Activated T-cell treated with anti-CD3 and anti-CD28 coated beads for 1 hour (primary cell): ENCODE data around the gene CCDC27.
"Not testable (repeated sequence)": the region's sequence is repeated elsewhere in the genome, so short reads cannot be mapped to it uniquely, and the experiment has no call there.

ENCODE experiments used
- DNase-seq: peaks from one replicate; pipeline ENCODE4 v3.0.0-alpha.2; 2020; ENCODE audit warnings: low read depth

Gene CCDC27

DNA sequence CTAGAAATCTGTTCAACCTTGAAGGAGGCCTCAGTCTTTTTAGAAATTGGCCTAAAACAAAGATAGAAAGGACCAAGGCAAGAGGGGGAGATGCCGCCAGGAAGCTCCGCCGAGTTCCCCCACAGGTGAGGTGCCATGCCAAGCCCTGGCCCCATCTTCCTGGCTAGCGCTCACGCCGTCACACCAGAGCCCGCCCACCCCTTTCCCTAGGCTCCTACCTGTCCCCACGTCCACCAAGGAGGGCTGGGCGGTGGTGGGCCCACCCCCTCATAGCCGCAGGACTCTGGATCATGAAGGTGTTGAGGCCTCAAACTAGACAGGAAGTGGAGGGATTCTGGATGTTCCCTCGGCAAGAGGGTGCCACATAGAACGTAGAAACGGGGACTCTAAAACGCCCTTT, 15.5 kb upstream of the CCDC27 start:
- no peak for DNase-seq

GRCh38 chr1:3738943-3739342, 13.3 kb upstream of the CCDC27 start:
- no peak for DNase-seq

DNA sequence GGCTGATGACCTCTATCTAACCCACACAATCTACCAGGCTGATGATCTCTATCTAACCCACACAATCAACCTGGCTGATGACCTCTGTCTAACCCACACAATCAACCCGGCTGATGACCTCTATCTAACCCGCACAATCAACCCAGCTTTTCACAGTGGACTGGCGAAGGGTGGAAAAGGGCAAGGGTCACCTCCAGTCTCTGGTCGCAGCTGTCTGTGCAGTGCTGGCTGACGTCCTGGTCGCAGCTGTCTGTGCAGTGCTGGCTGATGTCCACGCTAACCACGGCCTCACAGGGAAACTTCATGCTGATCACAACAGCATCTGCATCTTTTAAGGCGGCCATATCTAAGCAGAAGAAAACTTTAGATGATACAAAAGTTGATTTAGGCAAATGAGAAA, 12.2 kb upstream of the CCDC27 start:
- DNase-seq = no peak

- DNase-seq = no peak
These were observed 11.5 kb upstream of the CCDC27 start for GRCh38 chr1:3740752-3741151.

GRCh38 chr1:3741566-3742438, 10.4 kb upstream of the CCDC27 start:
- DNase-seq = no peak

DNA sequence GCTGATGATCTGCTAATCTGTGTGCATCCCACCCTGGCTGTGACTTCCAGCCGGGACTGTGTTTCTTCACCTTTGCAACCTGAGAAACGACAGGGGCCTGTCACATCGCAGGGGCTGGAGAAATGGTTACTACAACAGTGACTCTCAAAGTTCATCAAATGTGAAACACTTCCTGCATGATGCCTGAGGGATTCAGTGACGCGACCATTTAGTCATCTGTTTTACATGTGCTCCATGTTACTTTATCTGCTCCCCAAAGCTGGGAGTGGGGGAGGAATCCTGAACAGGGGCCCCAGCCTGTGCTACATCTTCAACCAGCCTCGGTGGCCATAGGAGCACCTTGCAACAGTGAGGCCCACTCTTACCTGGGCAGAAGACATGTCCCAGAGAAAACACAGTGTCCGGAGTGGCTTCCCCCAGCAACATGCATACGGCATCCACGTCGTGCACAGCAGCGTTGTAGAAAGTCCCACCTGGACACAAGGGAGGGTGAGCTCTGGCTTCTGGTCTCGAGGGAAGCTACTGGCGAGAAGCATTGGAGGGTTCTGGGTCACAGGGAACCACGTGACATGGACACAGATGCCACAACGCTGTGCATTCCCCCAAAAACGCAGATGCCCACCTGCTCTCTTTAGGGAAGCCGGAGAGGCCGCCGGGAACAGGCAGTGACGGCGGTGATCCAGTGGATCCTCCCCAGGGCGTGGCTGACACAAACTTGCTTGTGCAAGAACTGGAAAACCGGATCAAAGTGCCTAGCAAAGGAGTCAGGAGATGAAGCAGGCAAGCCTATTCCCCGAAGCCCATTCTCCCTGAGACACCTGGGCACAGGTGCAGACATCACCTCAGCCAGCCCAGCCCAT, 9.6 kb upstream of the CCDC27 start:
- DNase-seq = no peak

- DNase-seq = no peak
These were observed 8.8 kb upstream of the CCDC27 start for GRCh38 chr1:3743421-3743820.

DNA sequence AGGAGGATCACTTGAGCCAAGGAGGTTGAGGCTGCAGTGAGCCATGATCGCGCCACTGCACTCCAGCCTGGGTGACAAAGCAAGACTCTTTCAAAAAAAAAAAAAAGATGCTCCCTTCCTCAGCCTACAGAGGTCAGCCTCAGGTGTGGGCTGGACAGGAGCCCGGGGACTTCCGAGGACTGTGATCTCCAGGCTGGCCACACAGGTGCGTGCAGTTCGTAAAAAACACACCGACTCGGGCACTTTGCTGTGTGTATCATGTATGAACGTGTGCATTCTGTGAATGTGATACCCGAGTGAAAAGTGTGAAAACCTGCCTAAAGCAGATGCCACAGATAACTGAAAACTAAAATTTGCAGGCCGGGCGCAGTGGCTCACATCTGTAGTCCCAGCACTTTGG, 8.4 kb upstream of the CCDC27 start:
- no peak for DNase-seq

DNA sequence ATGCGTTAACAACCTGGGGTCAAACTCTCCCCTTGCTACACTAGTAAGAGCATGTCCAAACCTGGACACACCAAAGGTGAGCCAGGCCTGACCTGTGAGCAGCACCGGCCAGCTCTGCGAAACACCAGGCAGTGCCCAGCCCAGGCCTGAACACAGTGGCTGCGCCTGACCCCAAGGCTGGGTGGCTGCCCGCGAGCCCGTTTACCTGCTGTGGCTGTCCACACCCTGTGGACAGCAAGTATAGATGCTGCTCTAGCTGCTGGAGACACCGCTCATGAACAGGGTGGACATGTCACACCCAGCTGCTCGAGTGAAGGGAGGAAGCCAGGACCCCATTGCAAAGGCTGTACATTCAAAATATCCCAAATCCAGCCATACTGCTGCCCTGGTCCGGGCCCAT, 7.6 kb upstream of the CCDC27 start:
- DNase-seq = no peak

DNA sequence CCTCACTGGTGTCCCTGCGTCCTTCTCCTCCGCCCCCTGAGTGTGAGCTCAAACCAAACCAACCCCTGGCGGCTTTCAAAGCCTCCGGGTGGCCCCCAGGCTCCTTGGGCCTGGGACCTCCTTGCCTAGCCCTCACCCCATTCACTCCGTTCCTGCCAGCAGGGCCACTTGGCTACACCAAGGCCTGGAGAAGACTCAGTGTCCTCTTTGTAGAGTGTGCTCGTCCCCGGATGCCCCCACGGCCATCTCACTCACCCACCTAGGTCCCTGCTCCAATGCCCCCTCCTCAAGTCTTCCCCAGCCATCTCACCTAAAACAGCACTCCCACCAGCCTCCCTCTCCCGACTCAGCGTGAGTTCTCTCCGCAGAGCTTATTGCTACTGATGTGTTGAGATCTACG, 7.2 kb upstream of the CCDC27 start:
- DNase-seq = no peak

DNA sequence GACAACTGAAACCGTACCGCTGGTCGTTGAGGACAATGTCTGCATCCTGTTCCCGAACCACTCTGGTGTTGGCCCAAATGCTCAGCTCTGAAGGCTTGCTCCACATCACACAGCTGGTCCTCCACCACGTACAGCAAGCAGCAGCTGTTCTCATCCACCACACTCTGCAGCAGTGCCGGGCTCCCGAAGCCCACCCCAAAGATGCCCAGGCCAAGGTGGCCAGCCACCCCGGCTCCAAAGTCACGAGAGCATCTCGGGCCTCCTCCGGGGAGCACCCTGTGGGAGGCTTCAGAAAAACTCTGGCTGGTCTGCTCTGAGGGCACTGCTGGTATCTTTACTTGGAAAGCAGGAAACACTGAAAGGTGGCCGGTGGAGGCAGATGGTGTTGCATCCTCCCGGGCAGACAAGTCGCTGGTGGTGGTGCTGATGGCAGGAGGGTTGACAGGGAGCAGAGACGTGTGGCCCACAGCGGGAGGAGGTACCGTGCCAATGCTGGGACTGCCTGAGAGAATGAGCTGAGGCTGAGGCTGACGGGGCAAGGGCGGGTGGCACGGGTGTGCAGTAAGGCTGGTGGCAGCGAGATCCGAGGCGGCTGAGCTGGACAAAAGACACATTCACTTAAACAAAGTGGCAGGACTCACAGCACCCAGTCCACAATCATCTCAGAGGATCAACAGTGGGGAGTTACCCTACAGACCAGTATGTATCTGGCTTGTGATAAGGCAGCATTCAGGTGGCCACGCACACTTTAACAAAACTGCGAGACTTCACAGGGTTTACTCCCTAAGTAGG, 6.5 kb upstream of the CCDC27 start:
- no peak for DNase-seq

GRCh38 chr1:3746389-3746829, 5.8 kb upstream of the CCDC27 start:
- no peak for DNase-seq

GRCh38 chr1:3746830-3747521, 5.3 kb upstream of the CCDC27 start:
- DNase-seq = peak; percentile 80

DNA sequence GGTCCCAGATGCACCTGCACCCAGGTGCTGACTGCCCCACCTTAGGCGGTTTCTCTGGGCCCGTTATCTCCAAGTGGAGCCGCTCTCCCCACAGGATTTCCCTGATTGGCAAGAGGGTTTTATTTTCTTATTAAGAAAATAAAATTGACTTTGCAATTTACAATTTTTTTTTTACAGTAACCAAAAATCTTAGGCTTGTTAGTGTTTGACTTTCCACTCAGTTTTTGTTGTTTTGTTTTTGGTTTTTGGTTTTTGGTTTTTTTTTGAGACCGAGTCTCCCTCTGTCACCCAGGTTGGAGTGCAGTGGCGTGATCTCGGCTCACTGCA, 4.8 kb upstream of the CCDC27 start:
- no peak for DNase-seq

DNA sequence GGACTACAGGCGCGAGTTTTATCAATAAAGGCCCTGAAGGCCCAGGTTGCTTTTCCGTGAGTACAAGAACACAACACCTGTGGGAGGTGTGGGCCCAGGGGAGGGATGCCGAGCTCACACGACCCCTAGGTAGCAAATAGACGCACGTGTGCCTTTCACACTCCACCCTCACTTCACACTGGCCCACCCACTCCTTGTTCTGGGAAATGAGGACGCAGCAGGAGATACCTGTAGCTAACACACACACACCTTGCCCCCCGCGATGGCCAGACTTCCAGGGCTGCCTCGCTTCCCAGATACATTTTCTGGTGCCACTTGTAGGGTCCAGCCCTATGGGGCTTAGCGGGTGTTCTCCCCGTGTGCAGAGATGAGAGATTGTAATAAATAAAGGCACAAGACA, 4.3 kb upstream of the CCDC27 start:
- no peak for DNase-seq

DNA sequence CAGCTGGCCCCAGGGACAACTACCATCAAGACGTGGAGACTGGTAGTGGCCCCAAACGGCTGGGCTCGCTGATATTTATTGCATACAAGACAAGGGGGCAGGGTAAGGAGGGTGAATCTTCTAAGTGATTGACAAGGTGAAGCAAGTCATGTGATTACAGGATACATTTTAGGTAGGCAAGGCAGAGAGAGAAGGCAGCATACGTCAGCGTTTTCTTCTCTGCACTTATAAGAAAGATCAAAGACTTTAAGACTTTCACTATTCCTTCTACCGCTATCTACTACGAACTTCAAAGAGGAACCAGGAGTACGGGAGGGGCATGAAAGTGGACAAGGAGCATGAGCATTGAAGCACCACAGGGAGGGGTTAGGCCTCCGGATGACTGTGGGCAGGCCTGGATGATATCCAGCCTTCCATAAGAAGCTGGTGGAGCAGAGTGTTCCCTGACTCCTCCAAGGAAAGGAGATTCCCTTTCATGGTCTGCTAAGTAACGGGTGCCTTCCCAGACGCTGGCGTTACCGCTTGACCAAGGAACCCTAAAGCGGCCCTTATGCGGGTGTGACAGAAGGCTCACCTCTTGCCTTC, 3.8 kb upstream of the CCDC27 start:
- DNase-seq = not testable (repeated sequence)

DNA sequence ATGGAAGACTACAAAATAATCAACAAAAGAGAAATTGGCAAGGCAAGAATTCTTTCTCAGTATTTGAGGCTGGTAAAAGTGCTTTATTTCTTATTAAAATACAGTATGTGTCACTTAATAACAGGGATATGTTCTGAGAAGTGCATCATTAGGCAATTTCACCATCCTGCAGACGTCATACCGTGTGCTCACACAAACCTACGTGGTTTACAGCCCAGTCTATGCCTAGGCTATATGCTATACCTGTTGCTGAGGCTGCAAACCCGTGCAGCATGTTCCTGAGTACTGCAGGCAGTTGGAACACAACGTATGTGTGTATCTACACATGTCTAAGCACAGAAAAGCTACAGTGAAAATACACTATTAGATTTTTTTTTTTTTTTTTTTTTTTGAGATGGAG, 2.7 kb upstream of the CCDC27 start:
- DNase-seq = no peak

GRCh38 chr1:3750741-3751140, 1.5 kb upstream of the CCDC27 start:
- DNase-seq = no peak

DNA sequence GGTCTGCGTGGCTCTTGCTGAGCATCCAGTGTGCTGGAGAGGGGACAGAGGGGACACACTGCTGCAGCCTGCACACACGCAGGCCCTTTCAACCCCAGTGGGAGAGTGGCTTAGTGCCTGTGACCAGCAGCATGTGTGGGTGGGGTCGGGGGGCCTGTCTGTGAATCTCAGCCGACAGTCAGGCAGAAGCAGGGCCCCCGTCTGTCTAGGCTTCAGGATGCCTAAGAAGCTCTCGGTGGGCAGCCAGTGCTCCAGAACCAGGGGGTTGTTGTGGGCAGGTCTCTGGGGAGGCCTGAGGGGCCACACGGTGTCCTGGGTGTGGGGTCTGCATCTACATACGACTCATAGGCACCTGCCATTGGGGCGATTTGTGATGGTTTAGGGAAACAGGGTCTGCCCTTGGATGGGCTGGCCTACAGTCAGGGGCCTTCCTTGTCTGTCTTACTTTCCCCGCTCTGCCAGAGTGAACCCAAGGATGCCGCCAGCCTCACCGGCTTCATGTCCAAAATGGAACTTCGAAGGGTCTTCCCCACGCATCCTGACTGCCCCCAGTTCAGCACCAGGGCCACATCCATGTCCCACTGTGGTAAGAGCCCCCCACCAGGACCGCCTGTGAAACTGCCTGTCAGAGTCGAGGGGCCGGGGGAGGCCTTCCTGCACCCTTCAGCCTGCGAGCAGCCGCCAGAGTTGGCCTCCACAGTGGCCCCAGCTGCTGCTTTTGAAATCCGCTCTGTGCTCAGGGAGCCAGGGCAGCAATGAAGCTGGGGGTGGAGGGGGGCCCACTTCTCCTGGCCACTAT, 1.6 kb downstream of the CCDC27 start:
- no peak for DNase-seq

- DNase-seq = no peak
These were observed 4.1 kb downstream of the CCDC27 start for GRCh38 chr1:3756394-3756793.

- DNase-seq = no peak
These were observed 6.9 kb downstream of the CCDC27 start for GRCh38 chr1:3759164-3759563.
